Caki2 (cell line): ENCODE measurements around the gene CRYBG1. TPM values are rescaled to one million over a fixed set of nuclear protein-coding genes. Genes with fewer than 3 reads are reported as not detected.
"Not testable (repeated sequence)": the region's sequence is repeated elsewhere in the genome, so short reads cannot be mapped to it uniquely, and the experiment has no call there.

Source experiments
- DNase-seq: peaks from one replicate; pipeline ENCODE4 v3.0.0-alpha.2; 2015; ENCODE audit warnings: low read depth
- in situ Hi-C: cut with HindIII; loops from 2 replicates; pipeline ENCODE4 v1.10.0; 2016; ENCODE audit warnings: low sequenced_read_pairs, low pct_unique_long_range_greater_than_20kb, mixed read lengths
- total RNA-seq: library from RNA; depleted of rRNA; stranded (reverse); fragments of >200 nt; shearing (Covaris generic); gene quantifications from 2 replicates; pipeline ENCODE4 v1.2.3, GENCODE V29; 2014; ENCODE audit warnings: low replicate concordance

CRYBG1 gene
- total RNA-seq, 1 experiment from 2014 or later, result 15.2 TPM

DNA sequence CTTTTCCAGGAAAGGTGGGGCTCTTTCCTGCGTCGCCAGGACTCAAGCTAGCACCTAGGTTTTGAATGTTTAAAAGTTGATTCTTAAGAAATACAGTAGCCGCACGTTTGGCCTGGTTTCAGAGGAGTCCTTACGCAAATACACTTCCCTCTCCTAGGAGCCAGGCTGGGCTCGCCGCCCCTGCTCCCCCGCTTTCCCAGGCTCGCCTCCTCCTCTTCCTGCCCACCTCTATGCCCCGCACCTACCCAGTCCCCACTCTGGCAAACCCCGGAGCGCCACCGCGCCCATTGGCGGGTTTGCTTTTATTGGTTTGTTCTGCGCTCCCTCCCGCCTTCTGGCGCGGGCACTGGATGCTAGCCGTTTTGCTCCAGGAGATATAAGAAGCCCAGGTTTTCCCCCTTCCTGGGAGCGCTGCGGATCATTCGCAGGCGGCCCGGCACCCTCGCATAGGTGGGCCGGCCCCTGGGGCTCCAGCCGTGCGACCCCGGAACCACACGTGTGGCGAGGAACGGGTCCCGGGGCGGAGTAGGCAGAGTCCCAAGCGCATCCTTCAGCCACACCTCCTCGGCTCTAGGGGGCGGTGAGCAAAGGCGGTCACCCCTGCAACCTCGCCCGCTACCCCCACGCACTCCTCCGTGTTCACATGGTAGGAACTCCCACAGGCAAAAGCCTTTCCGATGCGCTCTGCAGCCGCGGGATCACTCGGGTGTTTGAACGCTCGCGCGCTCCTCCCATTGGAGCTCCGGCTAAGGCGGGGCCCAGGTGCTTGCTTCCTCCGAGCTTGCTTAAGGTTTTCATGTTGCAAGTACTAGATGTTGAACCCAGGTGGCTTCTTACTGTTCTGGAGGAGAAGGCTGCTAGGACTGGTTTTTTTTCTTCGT is 149.8 kb downstream of the CRYBG1 start:
- in situ Hi-C loops, result no loop called here
- peak; percentile 51 for DNase-seq

GRCh38 chr6:106511288-106512047 is 151.0 kb downstream of the CRYBG1 start:
- in situ Hi-C loops, result no loop called here
- peak; percentile 67 for DNase-seq

DNA sequence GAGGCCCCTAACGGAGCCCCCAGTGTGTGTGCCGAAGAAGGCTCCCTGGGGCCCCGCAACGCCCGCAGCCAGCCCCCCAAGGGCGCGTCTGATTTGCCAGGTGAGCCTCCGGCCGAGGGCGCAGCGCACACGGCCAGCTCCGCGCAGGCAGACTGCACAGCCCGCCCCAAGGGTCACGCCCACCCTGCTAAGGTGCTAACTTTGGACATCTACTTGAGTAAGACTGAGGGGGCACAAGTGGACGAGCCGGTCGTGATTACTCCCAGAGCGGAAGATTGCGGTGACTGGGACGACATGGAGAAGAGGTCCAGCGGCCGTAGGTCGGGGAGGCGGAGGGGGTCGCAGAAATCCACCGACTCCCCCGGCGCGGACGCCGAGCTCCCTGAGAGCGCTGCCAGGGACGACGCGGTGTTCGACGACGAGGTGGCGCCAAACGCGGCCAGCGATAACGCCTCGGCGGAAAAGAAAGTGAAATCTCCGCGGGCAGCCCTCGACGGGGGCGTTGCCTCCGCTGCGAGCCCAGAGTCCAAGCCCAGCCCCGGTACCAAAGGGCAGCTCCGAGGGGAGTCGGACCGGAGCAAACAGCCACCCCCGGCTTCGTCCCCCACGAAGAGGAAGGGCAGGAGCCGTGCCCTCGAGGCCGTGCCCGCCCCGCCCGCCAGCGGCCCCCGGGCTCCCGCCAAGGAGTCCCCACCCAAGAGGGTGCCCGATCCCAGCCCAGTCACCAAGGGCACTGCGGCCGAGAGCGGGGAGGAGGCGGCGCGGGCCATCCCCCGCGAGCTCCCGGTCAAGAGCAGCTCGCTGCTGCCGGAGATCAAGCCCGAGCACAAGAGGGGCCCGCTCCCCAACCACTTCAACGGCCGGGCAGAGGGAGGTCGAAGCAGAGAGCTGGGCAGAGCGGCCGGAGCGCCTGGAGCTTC is 151.8 kb downstream of the CRYBG1 start:
- in situ Hi-C loops, result no loop called here
- DNase-seq, result peak; percentile 85

DNA sequence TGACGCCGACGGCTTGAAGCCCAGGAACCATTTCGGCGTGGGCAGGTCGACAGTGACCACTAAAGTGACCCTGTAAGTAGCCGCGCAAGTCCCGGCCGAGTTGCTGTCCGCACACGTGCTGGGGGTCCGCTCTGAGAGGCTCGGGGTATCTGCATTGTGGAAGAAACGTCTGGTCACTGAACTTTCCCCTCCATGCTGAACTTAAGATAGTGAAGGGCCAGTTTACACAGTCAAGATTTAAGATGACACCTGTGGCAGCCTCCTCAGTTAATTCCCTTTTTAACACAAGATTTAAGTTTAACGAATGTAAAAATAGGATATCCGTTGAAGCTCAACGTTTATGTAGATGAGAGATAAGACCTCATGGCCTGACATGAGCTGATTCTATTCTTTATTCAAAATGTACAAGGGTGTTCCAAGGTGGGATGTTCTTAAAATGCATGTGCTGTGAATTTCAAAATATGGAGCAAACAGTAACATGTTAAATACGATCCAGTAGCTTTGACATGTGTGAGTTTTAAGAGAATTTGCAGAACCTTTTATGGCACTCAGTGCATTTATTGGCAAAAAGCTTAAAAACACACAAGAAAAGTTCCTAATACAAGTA is 152.6 kb downstream of the CRYBG1 start:
- DNase-seq, result no peak
- in situ Hi-C loops, result no loop called here

DNA sequence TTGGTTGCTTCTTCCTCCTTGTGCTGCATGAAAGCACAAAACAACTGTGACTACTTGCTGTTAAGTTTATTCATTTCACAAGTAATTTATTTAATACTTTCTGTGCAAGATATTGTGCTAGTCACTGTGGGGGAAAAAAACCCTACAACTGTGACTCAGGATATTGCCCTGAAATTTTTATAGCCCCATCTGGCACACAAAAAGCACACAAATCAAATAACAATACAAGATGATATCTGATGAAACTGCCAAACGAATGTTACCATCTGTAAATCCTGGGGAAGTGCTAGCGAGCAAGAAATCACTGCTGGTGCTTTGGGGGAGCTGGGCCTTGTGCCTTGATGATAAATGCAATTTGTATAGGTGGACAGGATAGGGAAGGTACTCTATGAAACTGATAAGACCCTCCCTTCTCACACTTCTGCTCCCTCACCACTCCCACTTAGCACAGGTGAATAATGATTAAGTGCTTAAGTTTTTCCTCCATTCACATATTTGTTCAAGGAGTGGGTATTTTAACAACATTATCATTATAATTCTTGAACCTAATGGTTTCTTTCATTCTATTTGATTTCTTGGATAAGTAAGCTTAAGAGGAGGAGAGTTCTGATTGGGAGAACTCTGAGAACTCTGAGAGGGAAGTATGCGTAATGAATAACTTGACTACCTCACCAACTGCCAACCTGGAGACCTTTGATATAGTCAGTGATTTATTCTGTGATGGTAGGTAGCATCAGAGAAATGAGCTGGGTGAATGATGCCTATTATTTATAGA is 153.5 kb downstream of the CRYBG1 start:
- DNase-seq, result peak; percentile 77

DNA sequence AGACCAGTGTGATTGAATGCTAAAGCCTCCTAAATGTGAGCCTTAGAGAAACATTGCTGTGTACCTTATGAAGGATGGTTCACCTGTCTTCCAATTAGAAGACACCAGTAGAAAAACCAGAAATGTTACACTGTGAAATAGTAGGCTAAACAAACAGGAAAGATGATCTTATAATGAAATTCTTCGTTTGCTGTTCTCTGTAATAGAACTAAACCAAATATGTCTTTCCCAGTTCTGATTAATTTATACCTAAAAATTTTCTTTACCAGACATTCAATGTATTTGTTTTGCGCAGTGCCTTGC is 154.0 kb downstream of the CRYBG1 start:
- DNase-seq, result no peak
- in situ Hi-C loops, result no loop called here

More for the DNA sequence above, 153.5 kb downstream of the CRYBG1 start:
- in situ Hi-C loops, result no loop called here

DNA sequence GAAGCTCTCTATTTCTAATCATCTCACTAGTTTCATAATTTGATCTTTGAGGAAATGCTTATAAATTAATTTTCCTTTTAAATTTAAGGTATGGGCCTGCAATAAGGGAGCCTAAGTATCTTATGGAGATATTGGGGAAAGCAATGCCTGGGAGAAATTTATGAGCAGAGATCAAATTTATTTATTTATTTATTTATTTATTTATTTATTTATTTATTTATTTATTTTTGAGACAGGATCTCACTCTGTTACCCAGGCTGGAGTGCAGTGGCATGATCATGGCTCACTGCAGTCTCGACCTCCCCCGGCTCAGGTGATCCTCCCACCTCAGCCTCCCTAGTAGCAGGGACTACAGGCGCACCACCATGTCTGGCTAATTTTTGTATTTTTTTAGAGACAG is 155.1 kb downstream of the CRYBG1 start:
- in situ Hi-C loops, DNase-seq: not testable (repeated sequence)

GRCh38 chr6:106516616-106517015 is 156.1 kb downstream of the CRYBG1 start:
- in situ Hi-C loops, result no loop called here
- no peak for DNase-seq

- DNase-seq, result no peak
- in situ Hi-C loops, result no loop called here
Measured at GRCh38 chr6:106517706-106518105, 157.2 kb downstream of the CRYBG1 start.

GRCh38 chr6:106518748-106519147 is 158.2 kb downstream of the CRYBG1 start:
- in situ Hi-C loops, result no loop called here
- DNase-seq, result no peak

GRCh38 chr6:106519460-106520394 is 159.2 kb downstream of the CRYBG1 start:
- in situ Hi-C loops, result no loop called here
- peak; percentile 89 for DNase-seq

DNA sequence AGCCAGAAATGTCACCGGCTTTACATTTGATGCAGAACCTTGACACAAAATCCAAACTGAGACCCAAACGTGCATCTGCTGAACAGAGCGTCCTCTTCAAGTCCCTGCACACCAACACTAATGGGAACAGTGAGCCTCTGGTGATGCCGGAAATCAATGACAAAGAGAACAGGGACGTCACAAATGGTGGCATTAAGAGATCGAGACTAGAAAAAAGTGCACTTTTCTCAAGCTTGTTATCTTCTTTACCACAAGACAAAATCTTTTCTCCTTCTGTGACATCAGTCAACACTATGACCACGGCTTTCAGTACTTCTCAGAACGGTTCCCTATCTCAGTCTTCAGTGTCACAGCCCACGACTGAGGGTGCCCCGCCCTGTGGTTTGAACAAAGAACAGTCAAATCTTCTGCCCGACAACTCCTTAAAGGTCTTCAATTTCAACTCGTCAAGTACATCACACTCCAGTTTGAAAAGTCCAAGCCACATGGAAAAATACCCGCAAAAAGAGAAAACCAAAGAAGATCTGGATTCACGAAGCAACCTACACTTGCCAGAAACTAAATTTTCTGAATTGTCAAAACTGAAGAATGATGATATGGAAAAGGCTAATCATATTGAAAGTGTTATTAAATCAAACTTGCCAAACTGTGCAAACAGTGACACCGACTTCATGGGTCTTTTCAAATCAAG is 160.3 kb downstream of the CRYBG1 start:
- DNase-seq, result no peak
- in situ Hi-C loops, result no loop called here

GRCh38 chr6:106522562-106523250 is 162.2 kb downstream of the CRYBG1 start:
- no peak for DNase-seq
- in situ Hi-C loops, result no loop called here

DNA sequence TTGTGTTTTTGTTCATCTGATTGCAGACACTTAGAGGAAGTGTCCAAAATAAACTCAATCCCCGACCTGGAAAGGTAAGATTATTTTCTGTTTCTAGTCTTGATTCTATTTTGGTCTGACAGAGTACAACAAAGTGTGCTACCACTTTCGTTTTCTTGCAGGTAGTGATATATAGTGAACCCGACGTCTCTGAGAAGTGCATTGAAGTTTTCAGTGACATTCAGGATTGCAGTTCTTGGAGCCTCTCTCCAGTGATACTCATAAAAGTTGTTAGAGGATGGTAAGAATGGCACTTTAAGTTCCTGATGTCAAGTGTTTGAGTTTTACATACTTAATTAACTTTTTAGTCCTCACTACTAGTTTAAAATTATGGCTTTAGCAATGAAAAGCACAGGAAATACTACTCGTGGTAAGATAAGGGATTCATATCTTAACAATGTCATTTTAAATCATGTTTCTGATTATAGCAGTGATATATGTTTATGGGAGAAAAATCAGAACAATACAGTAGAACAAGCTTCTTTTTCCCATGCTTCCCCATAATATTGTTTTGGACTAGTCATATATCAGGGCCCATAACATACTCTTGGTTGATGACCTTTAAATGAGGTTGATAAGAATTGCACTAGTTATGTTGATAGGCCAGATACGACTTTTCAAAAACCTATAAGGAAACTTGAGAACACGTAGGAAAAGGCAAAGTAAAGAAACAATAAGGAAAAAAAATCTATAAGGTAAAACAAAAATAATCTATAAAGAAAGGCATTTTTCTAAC is 164.8 kb downstream of the CRYBG1 start:
- in situ Hi-C loops, result no loop called here
- no peak for DNase-seq

- in situ Hi-C loops, result no loop called here
- DNase-seq, result no peak
Measured at GRCh38 chr6:106525882-106526275, 165.4 kb downstream of the CRYBG1 start.
